GM21423 (cell line): ENCODE measurements around the gene EIF4ENIF1.
A peak's percentile ranks its signal among the peaks of the same experiment; 100 is the strongest.
"Not testable (repeated sequence)": the region's sequence is repeated elsewhere in the genome, so short reads cannot be mapped to it uniquely, and the experiment has no call there.

Experiments used
- ATAC-seq: cut with Tn5 transposase; IDR thresholded peaks from one replicate; pipeline ENCODE4 v1.9.1; 2021; ENCODE audit warnings: mild to moderate bottlenecking, moderate library complexity; ENCODE audit not compliant: unreplicated experiment

The EIF4ENIF1 gene

GRCh38 chr22:31446208-31446607, 43.4 kb downstream of the EIF4ENIF1 start:
- ATAC-seq = no peak

GRCh38 chr22:31445642-31446041, 44.0 kb downstream of the EIF4ENIF1 start:
- ATAC-seq = no peak

- no peak for ATAC-seq
Measured at GRCh38 chr22:31443516-31443915, 46.1 kb downstream of the EIF4ENIF1 start.

- no peak for ATAC-seq
Measured at GRCh38 chr22:31442768-31443489, 46.7 kb downstream of the EIF4ENIF1 start.

- no peak for ATAC-seq
Measured at GRCh38 chr22:31441652-31442051, 48.0 kb downstream of the EIF4ENIF1 start.

GRCh38 chr22:31440681-31441080, 49.0 kb downstream of the EIF4ENIF1 start:
- ATAC-seq = no peak

- ATAC-seq = no peak
Measured at GRCh38 chr22:31439808-31440207, 49.8 kb downstream of the EIF4ENIF1 start.

- ATAC-seq = no peak
Measured at GRCh38 chr22:31436132-31436531, 53.5 kb downstream of the EIF4ENIF1 start.

- ATAC-seq = no peak
Measured at GRCh38 chr22:31431950-31432349, 57.7 kb downstream of the EIF4ENIF1 start.

- ATAC-seq = no peak
Measured at GRCh38 chr22:31425331-31426050, 64.2 kb downstream of the EIF4ENIF1 start.

GRCh38 chr22:31402350-31402749, 87.3 kb downstream of the EIF4ENIF1 start:
- ATAC-seq = not testable (repeated sequence)

GRCh38 chr22:31400023-31400397, 89.6 kb downstream of the EIF4ENIF1 start:
- ATAC-seq = no peak

GRCh38 chr22:31399211-31400022, 90.2 kb downstream of the EIF4ENIF1 start, which contains the start of gene DRG1:
Gene DRG1 (plus strand): TSS chr22:31399604. CDS start chr22:31399684, 80 bp downstream.
- peak; percentile 98 for ATAC-seq

GRCh38 chr22:31398231-31398630, 91.4 kb downstream of the EIF4ENIF1 start:
- ATAC-seq = no peak

GRCh38 chr22:31394326-31394725, 95.3 kb downstream of the EIF4ENIF1 start:
- ATAC-seq = no peak

- ATAC-seq = no peak
Measured at GRCh38 chr22:31393893-31394292, 95.7 kb downstream of the EIF4ENIF1 start.
